Measurements from ENCODE around the gene RAVER1.

DNA sequence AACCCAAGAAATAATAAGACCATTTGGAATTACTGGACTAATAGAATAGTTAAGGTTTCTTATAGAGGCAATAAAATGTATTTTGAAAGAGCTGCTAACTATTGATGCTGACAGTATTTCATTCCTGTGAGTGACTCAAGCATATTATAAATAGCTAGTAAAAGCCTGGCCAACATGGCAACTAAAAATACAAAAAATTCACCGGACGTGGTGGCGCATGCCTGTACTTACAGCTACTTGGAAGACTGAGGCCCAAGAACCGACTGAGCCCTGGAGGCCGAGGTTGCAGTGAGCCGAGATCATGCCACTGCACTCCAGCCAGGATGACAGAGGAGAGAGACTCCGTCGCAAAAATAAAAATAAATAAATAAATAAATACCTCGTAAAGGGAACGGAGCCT is 11.5 kb upstream of the RAVER1 start:
- TF ChIP-seq EZH2 (IDR thresholded peaks at IDR 0.05; ENCODE audit: low read length, missing control alignments) = no peak
- TF ChIP-seq, protein P1, sequence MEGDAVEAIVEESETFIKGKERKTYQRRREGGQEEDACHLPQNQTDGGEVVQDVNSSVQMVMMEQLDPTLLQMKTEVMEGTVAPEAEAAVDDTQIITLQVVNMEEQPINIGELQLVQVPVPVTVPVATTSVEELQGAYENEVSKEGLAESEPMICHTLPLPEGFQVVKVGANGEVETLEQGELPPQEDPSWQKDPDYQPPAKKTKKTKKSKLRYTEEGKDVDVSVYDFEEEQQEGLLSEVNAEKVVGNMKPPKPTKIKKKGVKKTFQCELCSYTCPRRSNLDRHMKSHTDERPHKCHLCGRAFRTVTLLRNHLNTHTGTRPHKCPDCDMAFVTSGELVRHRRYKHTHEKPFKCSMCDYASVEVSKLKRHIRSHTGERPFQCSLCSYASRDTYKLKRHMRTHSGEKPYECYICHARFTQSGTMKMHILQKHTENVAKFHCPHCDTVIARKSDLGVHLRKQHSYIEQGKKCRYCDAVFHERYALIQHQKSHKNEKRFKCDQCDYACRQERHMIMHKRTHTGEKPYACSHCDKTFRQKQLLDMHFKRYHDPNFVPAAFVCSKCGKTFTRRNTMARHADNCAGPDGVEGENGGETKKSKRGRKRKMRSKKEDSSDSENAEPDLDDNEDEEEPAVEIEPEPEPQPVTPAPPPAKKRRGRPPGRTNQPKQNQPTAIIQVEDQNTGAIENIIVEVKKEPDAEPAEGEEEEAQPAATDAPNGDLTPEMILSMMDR (conservative IDR thresholded peaks at IDR 0.05 in 1 of 2, IDR thresholded peaks at IDR 0.05 in 1 of 2; ENCODE audit: low read depth in 1 of 2, low read length in 2 of 2) = no peak
